HepG2 (cell line): ENCODE measurements around the gene GLTPD2. TPM values are rescaled to one million over a fixed set of nuclear protein-coding genes. Genes with fewer than 3 reads are reported as not detected.

Experiments used
- ARNTL ChIP-seq: sonication (generic); formaldehyde crosslinking; IDR thresholded peaks from 2 replicates; pipeline ENCODE4 v1.4.0; 2020; ENCODE audit warnings: mild to moderate bottlenecking, missing genetic modification reagents
- FOXA1 ChIP-seq, 2 experiments: fragments of 450-650 bp in 1 of 2; sonication (generic) in 1 of 2; formaldehyde crosslinking in 1 of 2; IDR thresholded peaks; 2 replicates each; pipeline versions ENCODE4 v1.4.0 to v1.6.1; 2016 to 2020; ENCODE audit warnings: missing genetic modification reagents in 1 of 2
- GABPA ChIP-seq, 2 experiments: IDR thresholded peaks; 2 replicates each; pipeline ENCODE4 v1.6.1; 2011 to 2016; ENCODE audit warnings: low read depth in 2 of 2, low read length in 1 of 2, missing biosample characterization in 1 of 2, missing genetic modification characterization in 1 of 2
- HNF4G ChIP-seq, 2 experiments: sonication (generic) in 1 of 2; formaldehyde crosslinking in 1 of 2; IDR thresholded peaks; 2 replicates each; pipeline versions ENCODE4 v1.4.0 to v1.6.1; 2011 to 2020; ENCODE audit warnings: borderline replicate concordance in 2 of 2, low read depth in 2 of 2, mild to moderate bottlenecking in 2 of 2, low read length in 1 of 2, missing genetic modification reagents in 1 of 2, moderate library complexity in 1 of 2
- POLR2G ChIP-seq: fragments of 200-400 bp; formaldehyde crosslinking; IDR thresholded peaks from 2 replicates; pipeline ENCODE4 v1.6.1; 2018; ENCODE audit warnings: mild to moderate bottlenecking, low read depth, low read length, moderate library complexity
- REPIN1 ChIP-seq: sonication (generic); formaldehyde crosslinking; IDR thresholded peaks from 2 replicates; pipeline ENCODE4 v1.8.0; 2022; ENCODE audit warnings: missing genetic modification reagents, low read depth, mild to moderate bottlenecking, borderline replicate concordance
- SP2 ChIP-seq: sonication (generic); formaldehyde crosslinking; IDR thresholded peaks from 2 replicates; pipeline ENCODE4 v1.5.1; 2020; ENCODE audit warnings: mild to moderate bottlenecking, missing genetic modification reagents
- ZIK1 ChIP-seq: sonication (generic); formaldehyde crosslinking; IDR thresholded peaks from 2 replicates; pipeline ENCODE4 v1.5.0; 2020; ENCODE audit warnings: mild to moderate bottlenecking, low read depth, missing genetic modification reagents, borderline replicate concordance
- ZNF34 ChIP-seq: sonication (generic); formaldehyde crosslinking; IDR thresholded peaks from 2 replicates; pipeline ENCODE4 v1.4.0; 2020; ENCODE audit warnings: mild to moderate bottlenecking, missing genetic modification reagents, borderline replicate concordance
- ZNF430 ChIP-seq: sonication (generic); formaldehyde crosslinking; IDR thresholded peaks from 2 replicates; pipeline ENCODE4 v1.9.0; 2021; ENCODE audit warnings: mild to moderate bottlenecking, missing genetic modification reagents
- ZNF510 ChIP-seq: sonication (generic); formaldehyde crosslinking; IDR thresholded peaks from 2 replicates; pipeline ENCODE4 v1.4.0; 2020; ENCODE audit warnings: low read depth, mild to moderate bottlenecking, missing genetic modification reagents
- ZNF558 ChIP-seq: sonication (generic); formaldehyde crosslinking; IDR thresholded peaks from 2 replicates; pipeline ENCODE4 v1.9.0; 2022; ENCODE audit warnings: mild to moderate bottlenecking, missing genetic modification reagents, borderline replicate concordance
- ZSCAN29 ChIP-seq: sonication (generic); formaldehyde crosslinking; conservative IDR thresholded peaks from 2 replicates; pipeline ENCODE4 v1.4.0; 2020; ENCODE audit warnings: mild to moderate bottlenecking, missing genetic modification reagents
- polyA plus RNA-seq, 8 experiments: library from polyadenylated mRNA; depleted of rRNA in 3 of 8; stranded (reverse) in 7 of 8; unstranded in 1 of 8; fragments of >200 nt; fragmentation: Illumina TruSeq in 4 of 8; extraction: Trizol in 4 of 8; gene quantifications; 2 replicates each; pipeline versions ENCODE4 v1.2.1 to v1.2.3, GENCODE V29; 2011 to 2016; ENCODE audit warnings: low read depth in 4 of 8, missing spikeins in 1 of 8, mixed read lengths in 1 of 8; ENCODE audit not compliant: insufficient read depth in 1 of 8
- total RNA-seq, 5 experiments: library from RNA; depleted of rRNA; stranded (reverse); fragments of >200 nt; fragmentation: Illumina TruSeq; extraction: Trizol; gene quantifications; 2 replicates each; pipeline ENCODE4 v1.2.3, GENCODE V29; 2016; ENCODE audit warnings: low read depth in 1 of 5
- TF ChIP-seq, protein P1 (sequence below): sonication (generic); formaldehyde crosslinking; IDR thresholded peaks from 2 replicates; pipeline ENCODE4 v1.4.0; 2020; ENCODE audit warnings: mild to moderate bottlenecking, missing genetic modification reagents
- TF ChIP-seq, protein P2 (sequence below), 2 experiments: sonication (generic) in 1 of 2; formaldehyde crosslinking in 1 of 2; IDR thresholded peaks; 2 replicates each; pipeline versions ENCODE4 v1.4.0 to v1.6.1; 2016 to 2020; ENCODE audit warnings: borderline replicate concordance in 1 of 2, low read depth in 1 of 2, mild to moderate bottlenecking in 1 of 2, missing genetic modification reagents in 1 of 2
- TF ChIP-seq, protein P3 (sequence below): sonication (generic); formaldehyde crosslinking; IDR thresholded peaks from 2 replicates; pipeline ENCODE4 v1.4.0; 2020; ENCODE audit warnings: missing genetic modification reagents
- TF ChIP-seq, protein P4 (sequence below): sonication (generic); formaldehyde crosslinking; IDR thresholded peaks from 2 replicates; pipeline ENCODE4 v1.4.0; 2020; ENCODE audit warnings: missing genetic modification reagents

Gene GLTPD2
- total and polyA plus RNA-seq, 2 of the 13 experiments (the other 11 are each of a cell fraction or from before 2014, with no cell fraction given): 7.5 to 12.9 TPM

DNA sequence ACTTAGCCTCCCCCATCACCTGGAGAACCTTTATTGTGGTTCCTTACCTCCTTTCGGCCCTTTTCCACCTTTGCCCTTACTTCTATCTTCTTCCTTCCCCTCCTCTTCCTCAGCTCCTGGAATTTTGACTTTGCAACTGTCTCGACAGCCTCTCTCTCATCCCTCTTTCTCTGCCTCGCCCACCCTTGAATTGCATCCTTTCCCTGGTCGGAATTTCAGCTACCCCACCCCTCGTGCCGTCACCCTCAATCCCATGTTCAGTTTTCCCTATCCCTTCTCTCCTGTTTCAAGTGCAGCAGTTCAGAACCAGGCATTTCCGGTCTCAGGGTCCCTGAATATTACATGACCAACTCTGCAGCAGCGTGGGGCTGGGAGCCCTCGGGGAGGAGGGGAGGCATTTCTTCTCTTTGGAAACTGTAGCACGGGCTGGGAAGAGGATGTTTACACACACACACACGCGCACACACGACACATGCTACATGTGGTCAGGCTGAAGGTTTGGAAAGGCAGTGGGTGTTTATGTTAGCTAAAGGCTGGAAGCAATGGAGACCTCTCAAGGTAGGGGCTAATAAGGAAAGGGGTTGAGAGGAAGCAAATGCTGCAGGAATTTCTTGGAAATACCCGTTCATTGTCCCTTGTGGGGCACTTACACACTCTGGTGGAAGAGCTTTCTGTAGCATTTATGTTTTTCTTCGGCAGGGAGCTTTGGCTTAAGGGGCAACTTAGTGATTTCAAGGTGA lies 45.3 kb downstream of the GLTPD2 start (continued):
- TF ChIP-seq, protein P1, sequence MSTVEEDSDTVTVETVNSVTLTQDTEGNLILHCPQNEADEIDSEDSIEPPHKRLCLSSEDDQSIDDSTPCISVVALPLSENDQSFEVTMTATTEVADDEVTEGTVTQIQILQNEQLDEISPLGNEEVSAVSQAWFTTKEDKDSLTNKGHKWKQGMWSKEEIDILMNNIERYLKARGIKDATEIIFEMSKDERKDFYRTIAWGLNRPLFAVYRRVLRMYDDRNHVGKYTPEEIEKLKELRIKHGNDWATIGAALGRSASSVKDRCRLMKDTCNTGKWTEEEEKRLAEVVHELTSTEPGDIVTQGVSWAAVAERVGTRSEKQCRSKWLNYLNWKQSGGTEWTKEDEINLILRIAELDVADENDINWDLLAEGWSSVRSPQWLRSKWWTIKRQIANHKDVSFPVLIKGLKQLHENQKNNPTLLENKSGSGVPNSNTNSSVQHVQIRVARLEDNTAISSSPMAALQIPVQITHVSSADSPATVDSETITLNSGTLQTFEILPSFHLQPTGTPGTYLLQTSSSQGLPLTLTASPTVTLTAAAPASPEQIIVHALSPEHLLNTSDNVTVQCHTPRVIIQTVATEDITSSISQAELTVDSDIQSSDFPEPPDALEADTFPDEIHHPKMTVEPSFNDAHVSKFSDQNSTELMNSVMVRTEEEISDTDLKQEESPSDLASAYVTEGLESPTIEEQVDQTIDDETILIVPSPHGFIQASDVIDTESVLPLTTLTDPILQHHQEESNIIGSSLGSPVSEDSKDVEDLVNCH (CRISPR knock-in tag): 0 out of 2 replicates have a peak, but pooled peaks have one; percentile 6
- TF ChIP-seq ZNF430 (CRISPR knock-in tag) (peak; percentile 43; the same call in 1 of the 2 replicates), ZIK1 (CRISPR knock-in tag) (no peak), GABPA (IDR thresholded peaks at IDR 0.05; ENCODE audit: low read depth, low read length) (0 out of 2 replicates have a peak, but pooled peaks have one; percentile 21), GABPA (CRISPR knock-in tag; IDR thresholded peaks at IDR 0.05; ENCODE audit: low read depth) (peak; percentile 81), ZNF558 (no peak), HNF4G (IDR thresholded peaks at IDR 0.05; ENCODE audit: borderline replicate concordance, low read depth, low read length) (no peak), HNF4G (CRISPR knock-in tag; IDR thresholded peaks at IDR 0.05; ENCODE audit: borderline replicate concordance, low read depth) (0 out of 2 replicates have a peak, but pooled peaks have one; percentile 6), ZNF34 (0 out of 2 replicates have a peak, but pooled peaks have one; percentile 32), POLR2G (peak; percentile 59), SP2 (CRISPR knock-in tag) (peak; percentile 33; the same call in 1 of the 2 replicates), FOXA1 (IDR thresholded peaks at IDR 0.05) (no peak), FOXA1 (CRISPR knock-in tag; IDR thresholded peaks at IDR 0.05) (peak; percentile 58; the same call in 1 of the 2 replicates), ARNTL (CRISPR knock-in tag) (peak; percentile 37; the same call in 1 of the 2 replicates), REPIN1 (CRISPR knock-in tag) (0 out of 2 replicates have a peak, but pooled peaks have one; percentile 37), ZNF510 (peak; percentile 22; the same call in 1 of the 2 replicates), ZSCAN29 (0 out of 2 replicates have a peak, but pooled peaks have one; percentile 40)
- TF ChIP-seq, protein P2, sequence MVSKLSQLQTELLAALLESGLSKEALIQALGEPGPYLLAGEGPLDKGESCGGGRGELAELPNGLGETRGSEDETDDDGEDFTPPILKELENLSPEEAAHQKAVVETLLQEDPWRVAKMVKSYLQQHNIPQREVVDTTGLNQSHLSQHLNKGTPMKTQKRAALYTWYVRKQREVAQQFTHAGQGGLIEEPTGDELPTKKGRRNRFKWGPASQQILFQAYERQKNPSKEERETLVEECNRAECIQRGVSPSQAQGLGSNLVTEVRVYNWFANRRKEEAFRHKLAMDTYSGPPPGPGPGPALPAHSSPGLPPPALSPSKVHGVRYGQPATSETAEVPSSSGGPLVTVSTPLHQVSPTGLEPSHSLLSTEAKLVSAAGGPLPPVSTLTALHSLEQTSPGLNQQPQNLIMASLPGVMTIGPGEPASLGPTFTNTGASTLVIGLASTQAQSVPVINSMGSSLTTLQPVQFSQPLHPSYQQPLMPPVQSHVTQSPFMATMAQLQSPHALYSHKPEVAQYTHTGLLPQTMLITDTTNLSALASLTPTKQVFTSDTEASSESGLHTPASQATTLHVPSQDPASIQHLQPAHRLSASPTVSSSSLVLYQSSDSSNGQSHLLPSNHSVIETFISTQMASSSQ (IDR thresholded peaks at IDR 0.05; ENCODE audit: low read depth): peak; percentile 19; the same call in 1 of the 2 replicates
- TF ChIP-seq, protein P2 (CRISPR knock-in tag; IDR thresholded peaks at IDR 0.05; ENCODE audit: borderline replicate concordance): no peak
- TF ChIP-seq, protein P3, sequence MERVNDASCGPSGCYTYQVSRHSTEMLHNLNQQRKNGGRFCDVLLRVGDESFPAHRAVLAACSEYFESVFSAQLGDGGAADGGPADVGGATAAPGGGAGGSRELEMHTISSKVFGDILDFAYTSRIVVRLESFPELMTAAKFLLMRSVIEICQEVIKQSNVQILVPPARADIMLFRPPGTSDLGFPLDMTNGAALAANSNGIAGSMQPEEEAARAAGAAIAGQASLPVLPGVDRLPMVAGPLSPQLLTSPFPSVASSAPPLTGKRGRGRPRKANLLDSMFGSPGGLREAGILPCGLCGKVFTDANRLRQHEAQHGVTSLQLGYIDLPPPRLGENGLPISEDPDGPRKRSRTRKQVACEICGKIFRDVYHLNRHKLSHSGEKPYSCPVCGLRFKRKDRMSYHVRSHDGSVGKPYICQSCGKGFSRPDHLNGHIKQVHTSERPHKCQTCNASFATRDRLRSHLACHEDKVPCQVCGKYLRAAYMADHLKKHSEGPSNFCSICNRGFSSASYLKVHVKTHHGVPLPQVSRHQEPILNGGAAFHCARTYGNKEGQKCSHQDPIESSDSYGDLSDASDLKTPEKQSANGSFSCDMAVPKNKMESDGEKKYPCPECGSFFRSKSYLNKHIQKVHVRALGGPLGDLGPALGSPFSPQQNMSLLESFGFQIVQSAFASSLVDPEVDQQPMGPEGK: 0 out of 2 replicates have a peak, but pooled peaks have one; percentile 11
- TF ChIP-seq, protein P4, sequence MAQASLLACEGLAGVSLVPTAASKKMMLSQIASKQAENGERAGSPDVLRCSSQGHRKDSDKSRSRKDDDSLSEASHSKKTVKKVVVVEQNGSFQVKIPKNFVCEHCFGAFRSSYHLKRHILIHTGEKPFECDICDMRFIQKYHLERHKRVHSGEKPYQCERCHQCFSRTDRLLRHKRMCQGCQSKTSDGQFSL (CRISPR knock-in tag): no peak
